HG03565 (cell line): Measurements from ENCODE around the gene HERC2.

Experiments
- ATAC-seq: cut with Tn5 transposase; IDR thresholded peaks from one replicate; pipeline ENCODE4 v1.9.1; 2021; ENCODE audit warnings: mild to moderate bottlenecking, moderate library complexity; ENCODE audit not compliant: unreplicated experiment

The HERC2 gene

GRCh38 chr15:28075573-28075972 lies 246.4 kb downstream of the HERC2 start:
- ATAC-seq, result no peak

DNA sequence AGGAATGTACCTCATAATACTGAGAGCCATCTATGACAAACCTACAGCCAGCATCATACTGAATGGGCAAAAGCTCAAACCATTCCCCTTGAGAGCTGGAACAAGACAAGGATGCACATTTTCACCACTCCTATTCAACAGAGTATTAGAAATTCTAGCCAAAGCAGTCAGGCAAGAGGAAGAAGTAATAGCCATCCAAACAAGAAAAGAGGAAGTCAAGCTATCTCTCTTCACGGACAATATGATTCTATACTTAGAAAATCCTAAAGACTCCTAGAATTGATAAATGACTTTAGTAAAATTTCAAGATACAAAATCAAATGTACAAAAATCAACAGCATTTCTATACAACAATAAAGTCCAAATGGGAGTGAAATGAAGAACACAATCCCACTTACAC lies 253.0 kb downstream of the HERC2 start:
- ATAC-seq, result no peak

- no peak for ATAC-seq
Measured at GRCh38 chr15:28066231-28066630, 255.7 kb downstream of the HERC2 start.
